ENCODE data around the gene SORCS2.

SORCS2 gene

DNA sequence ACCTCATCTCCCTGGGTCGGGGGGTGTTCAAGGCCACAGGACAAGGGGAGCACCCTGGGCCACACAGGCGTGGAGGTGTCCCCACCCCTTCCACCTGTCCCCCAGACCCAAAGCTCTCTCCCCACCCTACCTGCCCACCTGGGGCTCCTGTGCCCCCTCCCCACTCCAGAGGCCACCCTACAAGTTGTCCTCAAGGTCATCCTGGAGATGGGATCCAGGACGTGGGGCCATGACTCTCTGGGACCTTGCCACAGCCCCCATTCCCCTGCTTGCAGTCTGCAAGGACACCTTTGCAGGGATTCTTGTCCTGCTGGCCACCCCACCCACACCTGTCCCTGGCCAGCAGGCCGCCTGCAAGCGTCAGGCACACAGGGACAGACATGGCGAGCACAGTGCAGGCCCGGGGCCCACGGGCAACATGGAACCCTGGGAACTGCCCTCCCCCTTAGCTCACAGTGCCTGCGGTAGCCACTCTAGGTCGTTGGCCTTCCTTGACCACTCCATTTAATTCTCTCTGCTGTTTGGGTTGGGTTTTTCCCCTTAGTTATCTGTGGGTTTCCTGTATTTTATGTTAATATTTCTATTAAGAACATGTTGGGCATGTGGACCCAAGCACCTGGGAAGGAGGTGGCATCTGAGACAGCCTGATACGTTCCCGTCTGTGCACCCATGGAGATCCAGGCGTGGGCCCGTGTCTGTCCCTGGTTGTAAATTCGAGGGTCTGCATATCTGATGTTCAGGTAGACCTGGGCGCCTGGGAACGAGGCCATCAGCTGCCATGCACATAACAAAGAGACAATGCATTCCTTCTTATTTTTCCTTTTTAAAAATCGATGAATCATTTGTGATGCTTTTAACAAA lies 549.8 kb downstream of the SORCS2 start:
- H3K9ac ChIP-seq (ENCODE audit: low read depth, low read length): no peak overlapping the region
- no peak overlapping the region for H3K4me2 ChIP-seq (ENCODE audit: insufficient read depth, low read length)
- no peaks in the 10 kb centered on the region for H3K9me3 ChIP-seq (ENCODE audit: insufficient read depth, low read length, severe bottlenecking)
- H4K20me1 ChIP-seq (ENCODE audit: insufficient read depth, low read length): no peaks in the 10 kb centered on the region
- no peaks in the 10 kb centered on the region for H3K27me3 ChIP-seq (ENCODE audit: insufficient read depth, low read length, poor library complexity)
- ATAC-seq (ENCODE audit: insufficient read depth, low read depth): no peak
- no peak overlapping the region for H2AFZ ChIP-seq (ENCODE audit: low read depth, low read length)
- no peak overlapping the region for H3K4me3 ChIP-seq (ENCODE audit: low read depth in 1 of 2, low read length in 2 of 2)
- H3K36me3 ChIP-seq (ENCODE audit: insufficient read depth, low read length): no peaks in the 10 kb centered on the region
- DNase-seq: no peak
- H3K4me1 ChIP-seq (ENCODE audit: insufficient read depth, low read length): peaks cover 6% of the 10 kb centered on the region; the same call in 1 of the 2 replicates
- no peak for TF ChIP-seq EZH2 (IDR thresholded peaks at IDR 0.05; ENCODE audit: borderline replicate concordance, low read depth, low read length, severe bottlenecking)
- TF ChIP-seq, protein P1, sequence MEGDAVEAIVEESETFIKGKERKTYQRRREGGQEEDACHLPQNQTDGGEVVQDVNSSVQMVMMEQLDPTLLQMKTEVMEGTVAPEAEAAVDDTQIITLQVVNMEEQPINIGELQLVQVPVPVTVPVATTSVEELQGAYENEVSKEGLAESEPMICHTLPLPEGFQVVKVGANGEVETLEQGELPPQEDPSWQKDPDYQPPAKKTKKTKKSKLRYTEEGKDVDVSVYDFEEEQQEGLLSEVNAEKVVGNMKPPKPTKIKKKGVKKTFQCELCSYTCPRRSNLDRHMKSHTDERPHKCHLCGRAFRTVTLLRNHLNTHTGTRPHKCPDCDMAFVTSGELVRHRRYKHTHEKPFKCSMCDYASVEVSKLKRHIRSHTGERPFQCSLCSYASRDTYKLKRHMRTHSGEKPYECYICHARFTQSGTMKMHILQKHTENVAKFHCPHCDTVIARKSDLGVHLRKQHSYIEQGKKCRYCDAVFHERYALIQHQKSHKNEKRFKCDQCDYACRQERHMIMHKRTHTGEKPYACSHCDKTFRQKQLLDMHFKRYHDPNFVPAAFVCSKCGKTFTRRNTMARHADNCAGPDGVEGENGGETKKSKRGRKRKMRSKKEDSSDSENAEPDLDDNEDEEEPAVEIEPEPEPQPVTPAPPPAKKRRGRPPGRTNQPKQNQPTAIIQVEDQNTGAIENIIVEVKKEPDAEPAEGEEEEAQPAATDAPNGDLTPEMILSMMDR (IDR thresholded peaks at IDR 0.05; ENCODE audit: borderline replicate concordance, extremely low read depth, low read length, poor library complexity, severe bottlenecking): no peak
- no peaks in the 10 kb centered on the region for H3K79me2 ChIP-seq (ENCODE audit: insufficient read depth, low read length)
- no peak overlapping the region for H3K27ac ChIP-seq (ENCODE audit: low read length)

DNA sequence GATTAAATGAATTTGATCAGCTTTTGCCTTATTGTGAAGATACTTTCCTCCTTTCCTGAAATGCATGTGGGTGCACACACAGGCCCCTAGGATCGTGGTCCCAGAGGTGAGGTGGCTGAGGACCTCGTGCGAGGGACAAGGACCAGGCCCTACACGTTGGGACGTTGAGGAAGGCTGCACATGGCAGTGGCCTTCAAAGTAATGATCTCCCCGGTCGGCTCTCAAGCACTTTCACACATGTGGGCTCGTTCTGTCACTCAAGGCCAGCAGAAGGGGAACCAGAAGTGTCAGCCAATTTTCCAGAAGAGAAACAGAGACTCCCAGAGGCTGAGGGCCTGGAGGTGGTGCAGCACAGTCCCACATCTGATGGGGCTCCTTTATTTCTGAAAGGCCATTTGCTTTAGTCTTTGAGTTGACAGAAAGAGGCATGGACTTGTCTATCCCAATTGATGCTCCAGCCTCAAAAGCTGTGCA lies 550.5 kb downstream of the SORCS2 start:
- Histone ChIP-seq H3K36me3 (ENCODE audit: insufficient read depth, low read length) (no peaks in the 10 kb centered on the region), H3K27ac (ENCODE audit: low read length) (no peak overlapping the region), H3K27me3 (ENCODE audit: insufficient read depth, low read length, poor library complexity) (no peaks in the 10 kb centered on the region), H3K9ac (ENCODE audit: low read depth, low read length) (no peak overlapping the region), H3K4me3 (ENCODE audit: low read depth in 1 of 2, low read length in 2 of 2) (no peak overlapping the region), H3K79me2 (ENCODE audit: insufficient read depth, low read length) (no peaks in the 10 kb centered on the region), H3K9me3 (ENCODE audit: insufficient read depth, low read length, severe bottlenecking) (no peaks in the 10 kb centered on the region), H3K4me1 (ENCODE audit: insufficient read depth, low read length) (peaks cover 6% of the 10 kb centered on the region; the same call in 1 of the 2 replicates), H4K20me1 (ENCODE audit: insufficient read depth, low read length) (no peaks in the 10 kb centered on the region), H3K4me2 (ENCODE audit: insufficient read depth, low read length) (no peak overlapping the region), H2AFZ (ENCODE audit: low read depth, low read length) (no peak overlapping the region)
- TF ChIP-seq, protein P1 (IDR thresholded peaks at IDR 0.05; ENCODE audit: borderline replicate concordance, extremely low read depth, low read length, poor library complexity, severe bottlenecking): no peak
- TF ChIP-seq EZH2 (IDR thresholded peaks at IDR 0.05; ENCODE audit: borderline replicate concordance, low read depth, low read length, severe bottlenecking): no peak
- ATAC-seq (ENCODE audit: insufficient read depth, low read depth): no peak
- DNase-seq: no peak

DNA sequence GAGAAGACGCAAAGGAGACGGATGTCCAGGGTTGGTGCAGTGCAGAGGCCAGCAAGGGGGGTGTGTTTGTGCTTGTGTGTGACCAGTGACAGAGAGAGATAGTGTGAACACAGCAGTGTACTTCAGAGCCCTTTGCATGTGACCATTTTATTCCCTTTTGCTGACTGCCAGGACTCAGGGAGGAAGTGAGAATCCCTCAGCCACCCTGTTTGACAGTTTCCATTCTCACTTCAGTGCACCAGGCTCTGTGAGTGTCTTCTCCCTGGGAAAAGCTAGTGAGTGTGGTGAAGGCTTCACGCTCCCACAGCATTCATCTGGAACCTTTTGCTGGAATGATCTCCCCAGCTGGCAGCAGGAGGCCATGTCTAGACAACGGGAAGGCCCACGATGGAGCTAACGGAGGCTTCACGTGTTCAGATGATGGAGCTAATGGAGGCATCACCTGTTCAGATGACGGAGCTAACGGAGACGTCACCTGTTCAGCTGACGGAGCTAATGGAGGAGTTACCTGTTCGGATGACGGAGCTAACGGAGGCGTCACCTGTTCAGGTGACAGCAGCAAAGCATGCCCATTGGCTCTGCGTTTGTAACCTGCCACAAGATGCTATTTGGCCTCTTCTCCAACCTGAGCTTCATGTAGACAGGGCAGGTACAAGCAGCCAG lies 551.9 kb downstream of the SORCS2 start:
- no peak overlapping the region for H3K4me3 ChIP-seq (ENCODE audit: low read depth in 1 of 2, low read length in 2 of 2)
- H2AFZ ChIP-seq (ENCODE audit: low read depth, low read length): no peak overlapping the region
- H4K20me1 ChIP-seq (ENCODE audit: insufficient read depth, low read length): no peaks in the 10 kb centered on the region
- no peaks in the 10 kb centered on the region for H3K27me3 ChIP-seq (ENCODE audit: insufficient read depth, low read length, poor library complexity)
- H3K9ac ChIP-seq (ENCODE audit: low read depth, low read length): no peak overlapping the region
- TF ChIP-seq, protein P1 (IDR thresholded peaks at IDR 0.05; ENCODE audit: borderline replicate concordance, extremely low read depth, low read length, poor library complexity, severe bottlenecking): no peak
- no peak for TF ChIP-seq EZH2 (IDR thresholded peaks at IDR 0.05; ENCODE audit: borderline replicate concordance, low read depth, low read length, severe bottlenecking)
- DNase-seq (no peak), ATAC-seq (ENCODE audit: insufficient read depth, low read depth) (no peak)
- no peaks in the 10 kb centered on the region for H3K9me3 ChIP-seq (ENCODE audit: insufficient read depth, low read length, severe bottlenecking)
- no peaks in the 10 kb centered on the region for H3K36me3 ChIP-seq (ENCODE audit: insufficient read depth, low read length)
- no peak overlapping the region for H3K27ac ChIP-seq (ENCODE audit: low read length)
- H3K4me1 ChIP-seq (ENCODE audit: insufficient read depth, low read length): no peaks in the 10 kb centered on the region
- H3K79me2 ChIP-seq (ENCODE audit: insufficient read depth, low read length): no peaks in the 10 kb centered on the region
- H3K4me2 ChIP-seq (ENCODE audit: insufficient read depth, low read length): no peak overlapping the region
